ENCODE measurements around the gene ANKRD39. TPM values are rescaled to one million over a fixed set of nuclear protein-coding genes. Genes with fewer than 3 reads are reported as not detected.

ANKRD39 gene
- total RNA-seq, 1 donor from 2014 or later = 21.5 TPM

Other genes starting within 250 kb of the ANKRD39 start
- 17.5 and 27.4 TPM in 2 replicates for gene KANSL3, start 219.7 kb downstream of the ANKRD39 start, total RNA-seq
- gene FER1L5, start 215.3 kb downstream of the ANKRD39 start, total RNA-seq = 0.15 TPM in 1 of 2 replicates, not detected in the other
- gene LMAN2L, start 118.0 kb downstream of the ANKRD39 start, total RNA-seq = 19.7 and 22.8 TPM in 2 replicates
- 3.3 and 4.7 TPM in 2 replicates for gene CNNM4, start 97.1 kb downstream of the ANKRD39 start, total RNA-seq
- gene CNNM3, start 41.7 kb downstream of the ANKRD39 start, total RNA-seq = 6.7 and 10.7 TPM in 2 replicates
- gene ANKRD23, start 14.0 kb downstream of the ANKRD39 start, total RNA-seq = 1.4 and 1.6 TPM in 2 replicates
- 15.2 and 31.9 TPM in 2 replicates for gene SEMA4C, start 12.1 kb upstream of the ANKRD39 start, total RNA-seq
- gene FAM178B, start 128.6 kb upstream of the ANKRD39 start, total RNA-seq = not detected in 2 replicates
- gene FAHD2B, start 236.9 kb upstream of the ANKRD39 start, total RNA-seq = 3.6 and 13.4 TPM in 2 replicates

Measured in glomerular endothelial cell (primary cell).